Measurements from ENCODE around the gene ALS2CL. TPM values are rescaled to one million over a fixed set of nuclear protein-coding genes. Genes with fewer than 3 reads are reported as not detected.

Gene ALS2CL
- total RNA-seq, 1 experiment from 2014 or later = 4.9 TPM

DNA sequence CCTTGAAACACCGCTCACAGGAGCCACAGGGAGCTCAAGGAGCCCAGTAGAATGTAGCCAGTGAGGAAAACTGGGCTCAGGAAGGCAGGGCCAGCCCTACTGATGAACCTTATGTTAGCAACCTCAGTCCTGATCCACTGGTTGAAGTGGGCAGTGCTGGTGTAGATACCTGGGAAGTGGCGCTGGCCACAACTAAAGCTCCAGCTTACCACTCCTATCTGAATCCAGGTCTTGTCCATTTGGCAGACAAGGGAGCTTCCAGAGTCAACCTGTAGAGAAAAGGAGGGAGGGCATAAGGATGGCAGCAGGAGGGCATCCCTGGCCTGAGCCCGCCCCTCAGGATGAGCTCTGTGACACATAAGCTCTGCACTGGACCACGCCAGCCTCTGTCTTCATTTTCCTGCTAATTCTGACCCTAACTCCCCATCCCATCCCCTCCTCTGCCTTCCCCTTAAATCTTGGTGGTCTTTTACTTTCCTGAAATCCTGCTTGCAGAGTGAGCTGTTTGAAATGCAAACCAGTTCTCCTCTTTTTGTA, 26.3 kb upstream of the ALS2CL start:
- Mint-ChIP-seq H3K9me3 (peaks cover 0 to 2% of the 10 kb centered on the region in 2 experiments; a peak in 1 of 5 replicates), H3K27me3 (ENCODE audit: low read depth) (peaks cover 4% of the 10 kb centered on the region), H3K4me1 (peaks cover 5 to 8% of the 10 kb centered on the region in 2 experiments), H3K4me3 (no peak overlapping the region), H3K36me3 (ENCODE audit: insufficient read depth in 1 of 3, low read depth in 3 of 3) (no peaks in the 10 kb centered on the region), H3K27ac (no peak overlapping the region)
- Histone ChIP-seq H3K79me2 (ENCODE audit: insufficient read depth, low read length) (no peaks in the 10 kb centered on the region), H3K4ac (ENCODE audit: low read depth, low read length) (no peak overlapping the region), H4K5ac (ENCODE audit: insufficient read length, low read depth, low read length) (no peak overlapping the region), H3K23me2 (ENCODE audit: insufficient read length, low read depth, low read length, poor library complexity, severe bottlenecking) (no peaks in the 10 kb centered on the region), H3K4me2 (ENCODE audit: insufficient read depth, insufficient read length, low read length) (no peak overlapping the region), H2BK15ac (ENCODE audit: low read depth, low read length) (no peak overlapping the region), H2AK5ac (ENCODE audit: insufficient read length, low read length) (no peak overlapping the region), H4K91ac (ENCODE audit: insufficient read length, low read depth, low read length) (no peak overlapping the region), H2BK12ac (ENCODE audit: insufficient read length, low read depth, low read length) (no peak overlapping the region), H3K23ac (ENCODE audit: insufficient read length, low read depth, low read length) (no peak overlapping the region), H4K20me1 (ENCODE audit: control insufficient read depth, insufficient read depth, insufficient read length) (no peaks in the 10 kb centered on the region), H3K9me3 (ENCODE audit: control insufficient read depth, low read depth, low read length) (no peaks in the 10 kb centered on the region), H2BK20ac (ENCODE audit: low read depth, low read length, poor library complexity, severe bottlenecking) (no peak overlapping the region), H3T11ph (ENCODE audit: low read length) (no peak overlapping the region), H2BK120ac (ENCODE audit: low read depth, low read length, poor library complexity, severe bottlenecking) (no peak overlapping the region), H3K56ac (ENCODE audit: insufficient read length, low read depth, low read length) (no peak overlapping the region), H4K8ac (replicated peaks; ENCODE audit: insufficient read length, low read depth, low read length) (no peak overlapping the region), H3K9ac (ENCODE audit: extremely low read depth, insufficient read length, low read length) (no peak overlapping the region), H3K27ac (ENCODE audit: insufficient read length, low read depth, low read length) (no peak overlapping the region), H3K14ac (ENCODE audit: insufficient read depth, low read length) (no peak overlapping the region), H3K27me3 (ENCODE audit: insufficient read depth, low read length) (no peaks in the 10 kb centered on the region), H3K18ac (ENCODE audit: insufficient read length, low read depth, low read length) (no peak overlapping the region), H2BK5ac (ENCODE audit: insufficient read length, low read length) (no peak overlapping the region), H2AFZ (ENCODE audit: low read length) (no peak overlapping the region), H3K4me1 (ENCODE audit: insufficient read depth, low read length) (no peaks in the 10 kb centered on the region), H3K79me1 (ENCODE audit: insufficient read depth, low read depth, low read length, poor library complexity, severe bottlenecking) (no peaks in the 10 kb centered on the region)
- WGBS (ENCODE audit: extremely low coverage, insufficient read length, low lambda C conversion rate) = no CpG with 5 or more reads among the region's 4 CpGs
- DNase-seq = peak; percentile 17
- TF ChIP-seq, protein P1, sequence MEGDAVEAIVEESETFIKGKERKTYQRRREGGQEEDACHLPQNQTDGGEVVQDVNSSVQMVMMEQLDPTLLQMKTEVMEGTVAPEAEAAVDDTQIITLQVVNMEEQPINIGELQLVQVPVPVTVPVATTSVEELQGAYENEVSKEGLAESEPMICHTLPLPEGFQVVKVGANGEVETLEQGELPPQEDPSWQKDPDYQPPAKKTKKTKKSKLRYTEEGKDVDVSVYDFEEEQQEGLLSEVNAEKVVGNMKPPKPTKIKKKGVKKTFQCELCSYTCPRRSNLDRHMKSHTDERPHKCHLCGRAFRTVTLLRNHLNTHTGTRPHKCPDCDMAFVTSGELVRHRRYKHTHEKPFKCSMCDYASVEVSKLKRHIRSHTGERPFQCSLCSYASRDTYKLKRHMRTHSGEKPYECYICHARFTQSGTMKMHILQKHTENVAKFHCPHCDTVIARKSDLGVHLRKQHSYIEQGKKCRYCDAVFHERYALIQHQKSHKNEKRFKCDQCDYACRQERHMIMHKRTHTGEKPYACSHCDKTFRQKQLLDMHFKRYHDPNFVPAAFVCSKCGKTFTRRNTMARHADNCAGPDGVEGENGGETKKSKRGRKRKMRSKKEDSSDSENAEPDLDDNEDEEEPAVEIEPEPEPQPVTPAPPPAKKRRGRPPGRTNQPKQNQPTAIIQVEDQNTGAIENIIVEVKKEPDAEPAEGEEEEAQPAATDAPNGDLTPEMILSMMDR (conservative IDR thresholded peaks at IDR 0.05) = no peak
